ENCODE measurements around the gene RRAS2. TPM values are rescaled to one million over a fixed set of nuclear protein-coding genes. Genes with fewer than 3 reads are reported as not detected.

Gene RRAS2
- total RNA-seq, 1 experiment from 2014 or later: 158 TPM

GRCh38 chr11:14266622-14267021, 92.4 kb downstream of the RRAS2 start:
- no peak overlapping the region for H3K56ac ChIP-seq (ENCODE audit: insufficient read length, low read depth, low read length)
- H4K20me1 ChIP-seq (ENCODE audit: control insufficient read depth, insufficient read depth, insufficient read length): no peaks in the 10 kb centered on the region
- no peak overlapping the region for H2BK120ac ChIP-seq (ENCODE audit: low read depth, low read length, poor library complexity, severe bottlenecking)
- no peak for DNase-seq
- H3K27ac ChIP-seq (ENCODE audit: insufficient read length, low read depth, low read length): no peak overlapping the region
- peaks cover 5% of the 10 kb centered on the region; the same call in 1 of the 2 replicates for H3K27me3 Mint-ChIP-seq (ENCODE audit: low read depth)
- no peak overlapping the region for H3K14ac ChIP-seq (ENCODE audit: insufficient read depth, low read length)
- no peak overlapping the region for H3K18ac ChIP-seq (ENCODE audit: insufficient read length, low read depth, low read length)
- no peak overlapping the region for H3K4me3 Mint-ChIP-seq
- H3K79me1 ChIP-seq (ENCODE audit: insufficient read depth, low read depth, low read length, poor library complexity, severe bottlenecking): no peaks in the 10 kb centered on the region
- no peaks in the 10 kb centered on the region for H3K27me3 ChIP-seq (ENCODE audit: insufficient read depth, low read length)
- H3T11ph ChIP-seq (ENCODE audit: low read length): no peak overlapping the region
- no peak overlapping the region for H4K91ac ChIP-seq (ENCODE audit: insufficient read length, low read depth, low read length)
- H2BK12ac ChIP-seq (ENCODE audit: insufficient read length, low read depth, low read length): no peak overlapping the region
- no peak overlapping the region for H2BK5ac ChIP-seq (ENCODE audit: insufficient read length, low read length)
- H4K8ac ChIP-seq (replicated peaks; ENCODE audit: insufficient read length, low read depth, low read length): no peak overlapping the region
- H3K4me1 Mint-ChIP-seq: no peaks in the 10 kb centered on the region; a peak in 1 of 4 replicates
- H3K23ac ChIP-seq (ENCODE audit: insufficient read length, low read depth, low read length): no peak overlapping the region
- no peak overlapping the region for H2AFZ ChIP-seq (ENCODE audit: low read length)
- H3K9me3 ChIP-seq (ENCODE audit: control insufficient read depth, low read depth, low read length): no peaks in the 10 kb centered on the region
- H3K79me2 ChIP-seq (ENCODE audit: insufficient read depth, low read length): no peaks in the 10 kb centered on the region
- H3K27ac Mint-ChIP-seq: no peak overlapping the region
- peaks cover 16 to 39% of the 10 kb centered on the region in 2 experiments; a peak in 4 of 5 replicates for H3K9me3 Mint-ChIP-seq
- H3K36me3 Mint-ChIP-seq (ENCODE audit: insufficient read depth in 1 of 3, low read depth in 3 of 3): peaks cover 31 to 72% (median 46%) of the 10 kb centered on the region in 3 experiments
- H2BK15ac ChIP-seq (ENCODE audit: low read depth, low read length): no peak overlapping the region
- no peak overlapping the region for H2AK5ac ChIP-seq (ENCODE audit: insufficient read length, low read length)
- no CpG with 5 or more reads among the region's 1 CpG for WGBS (ENCODE audit: extremely low coverage, insufficient read length, low lambda C conversion rate)
- no peaks in the 10 kb centered on the region for H3K23me2 ChIP-seq (ENCODE audit: insufficient read length, low read depth, low read length, poor library complexity, severe bottlenecking)
- no peak overlapping the region for H2BK20ac ChIP-seq (ENCODE audit: low read depth, low read length, poor library complexity, severe bottlenecking)
- no peak overlapping the region for H3K4ac ChIP-seq (ENCODE audit: low read depth, low read length)
- no peak for TF ChIP-seq CTCF (conservative IDR thresholded peaks at IDR 0.05)
- H3K4me1 ChIP-seq (ENCODE audit: insufficient read depth, low read length): no peaks in the 10 kb centered on the region
- no peak overlapping the region for H3K9ac ChIP-seq (ENCODE audit: extremely low read depth, insufficient read length, low read length)
- no peak overlapping the region for H4K5ac ChIP-seq (ENCODE audit: insufficient read length, low read depth, low read length)
- H3K4me2 ChIP-seq (ENCODE audit: insufficient read depth, insufficient read length, low read length): no peak overlapping the region

All from H9 (cell line).